ENCODE data around the gene MAP7D3. TPM values are rescaled to one million over a fixed set of nuclear protein-coding genes. Genes with fewer than 3 reads are reported as not detected.

Gene MAP7D3
- total RNA-seq, 1 donor from 2014 or later: 6.6 TPM

DNA sequence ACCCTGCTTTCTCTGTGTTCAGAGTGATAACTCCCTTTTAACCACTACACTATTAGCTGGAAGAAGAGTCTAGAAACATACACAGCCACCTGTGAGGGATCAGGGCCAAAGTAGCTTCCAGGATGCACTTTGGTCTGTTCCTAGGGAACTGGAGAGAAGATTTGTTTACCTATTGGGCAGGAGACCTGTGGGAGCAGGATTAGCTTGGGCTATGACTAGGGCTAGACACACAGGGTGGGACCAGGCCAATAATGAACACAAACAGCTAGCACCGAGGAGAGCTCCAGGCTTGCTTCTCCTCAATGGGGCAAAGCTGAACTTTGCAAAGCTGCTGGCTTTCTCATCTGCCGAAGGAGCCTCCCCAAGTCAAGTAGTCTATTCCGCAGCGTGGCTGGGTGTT, 24.4 kb upstream of the MAP7D3 start:
- TF ChIP-seq, protein P1, sequence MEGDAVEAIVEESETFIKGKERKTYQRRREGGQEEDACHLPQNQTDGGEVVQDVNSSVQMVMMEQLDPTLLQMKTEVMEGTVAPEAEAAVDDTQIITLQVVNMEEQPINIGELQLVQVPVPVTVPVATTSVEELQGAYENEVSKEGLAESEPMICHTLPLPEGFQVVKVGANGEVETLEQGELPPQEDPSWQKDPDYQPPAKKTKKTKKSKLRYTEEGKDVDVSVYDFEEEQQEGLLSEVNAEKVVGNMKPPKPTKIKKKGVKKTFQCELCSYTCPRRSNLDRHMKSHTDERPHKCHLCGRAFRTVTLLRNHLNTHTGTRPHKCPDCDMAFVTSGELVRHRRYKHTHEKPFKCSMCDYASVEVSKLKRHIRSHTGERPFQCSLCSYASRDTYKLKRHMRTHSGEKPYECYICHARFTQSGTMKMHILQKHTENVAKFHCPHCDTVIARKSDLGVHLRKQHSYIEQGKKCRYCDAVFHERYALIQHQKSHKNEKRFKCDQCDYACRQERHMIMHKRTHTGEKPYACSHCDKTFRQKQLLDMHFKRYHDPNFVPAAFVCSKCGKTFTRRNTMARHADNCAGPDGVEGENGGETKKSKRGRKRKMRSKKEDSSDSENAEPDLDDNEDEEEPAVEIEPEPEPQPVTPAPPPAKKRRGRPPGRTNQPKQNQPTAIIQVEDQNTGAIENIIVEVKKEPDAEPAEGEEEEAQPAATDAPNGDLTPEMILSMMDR (IDR thresholded peaks at IDR 0.05; ENCODE audit: unreplicated experiment): no peak
- Mint-ChIP-seq H3K4me1 (ENCODE audit: unreplicated experiment) (peaks cover 7% of the 10 kb centered on the region), H3K27me3 (ENCODE audit: unreplicated experiment) (peaks cover 3% of the 10 kb centered on the region), H3K4me3 (ENCODE audit: unreplicated experiment) (no peak overlapping the region), H3K9me3 (ENCODE audit: unreplicated experiment) (no peaks in the 10 kb centered on the region), H3K27ac (ENCODE audit: unreplicated experiment) (no peak overlapping the region), H3K36me3 (ENCODE audit: low read depth, unreplicated experiment) (no peaks in the 10 kb centered on the region)
- no peak for DNase-seq (ENCODE audit: low spot score)

DNA sequence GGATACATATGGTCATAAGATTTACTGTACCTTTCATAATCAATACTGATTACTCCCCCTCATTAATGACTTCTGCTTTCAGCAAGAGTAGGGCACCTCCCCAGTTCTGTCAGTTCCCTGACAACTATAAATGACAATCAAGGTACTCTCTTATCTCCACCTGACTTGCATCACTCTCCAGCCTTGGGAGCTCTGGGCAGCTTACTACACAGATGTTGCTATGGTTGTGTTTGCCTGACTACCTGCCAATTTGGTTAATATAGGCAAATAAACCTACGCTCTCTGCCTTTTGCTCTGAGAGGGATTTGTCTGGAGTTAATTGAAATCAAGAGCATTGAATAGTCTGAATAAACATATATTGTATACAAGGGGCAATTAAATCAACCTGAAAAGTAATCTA, 22.8 kb upstream of the MAP7D3 start:
- DNase-seq (ENCODE audit: low spot score): no peak
- Mint-ChIP-seq H3K27me3 (ENCODE audit: unreplicated experiment) (peaks cover 3% of the 10 kb centered on the region), H3K9me3 (ENCODE audit: unreplicated experiment) (no peaks in the 10 kb centered on the region), H3K27ac (ENCODE audit: unreplicated experiment) (no peak overlapping the region), H3K4me1 (ENCODE audit: unreplicated experiment) (peaks cover 13% of the 10 kb centered on the region), H3K36me3 (ENCODE audit: low read depth, unreplicated experiment) (no peaks in the 10 kb centered on the region), H3K4me3 (ENCODE audit: unreplicated experiment) (no peak overlapping the region)
- TF ChIP-seq, protein P1 (IDR thresholded peaks at IDR 0.05; ENCODE audit: unreplicated experiment): no peak

DNA sequence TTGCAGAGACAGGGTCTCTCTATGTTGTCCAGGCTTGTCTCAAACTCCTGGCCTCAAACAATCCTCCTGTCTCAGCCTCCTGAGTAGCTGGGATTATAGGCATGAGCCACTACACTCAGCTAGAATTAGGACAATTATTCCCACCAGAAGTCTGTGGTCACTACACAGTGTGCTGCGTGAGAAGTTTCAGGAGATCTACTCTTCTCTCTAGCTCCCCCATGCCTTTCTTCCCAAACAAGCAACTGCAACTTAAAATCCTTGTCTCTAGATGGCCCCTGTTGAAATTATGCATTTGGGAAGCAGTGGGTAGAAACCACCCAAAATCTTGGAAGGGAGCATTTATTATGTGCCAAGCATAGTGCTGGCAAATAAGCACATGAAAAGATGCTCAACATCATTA, 21.1 kb upstream of the MAP7D3 start:
- H3K4me1 Mint-ChIP-seq (ENCODE audit: unreplicated experiment): peaks cover 18% of the 10 kb centered on the region
- TF ChIP-seq, protein P1 (IDR thresholded peaks at IDR 0.05; ENCODE audit: unreplicated experiment): no peak
- peaks cover 3% of the 10 kb centered on the region for H3K27me3 Mint-ChIP-seq (ENCODE audit: unreplicated experiment)
- no peak overlapping the region for H3K4me3 Mint-ChIP-seq (ENCODE audit: unreplicated experiment)
- H3K9me3 Mint-ChIP-seq (ENCODE audit: unreplicated experiment): no peaks in the 10 kb centered on the region
- H3K27ac Mint-ChIP-seq (ENCODE audit: unreplicated experiment): no peak overlapping the region
- no peak for DNase-seq (ENCODE audit: low spot score)
- H3K36me3 Mint-ChIP-seq (ENCODE audit: low read depth, unreplicated experiment): no peaks in the 10 kb centered on the region

DNA sequence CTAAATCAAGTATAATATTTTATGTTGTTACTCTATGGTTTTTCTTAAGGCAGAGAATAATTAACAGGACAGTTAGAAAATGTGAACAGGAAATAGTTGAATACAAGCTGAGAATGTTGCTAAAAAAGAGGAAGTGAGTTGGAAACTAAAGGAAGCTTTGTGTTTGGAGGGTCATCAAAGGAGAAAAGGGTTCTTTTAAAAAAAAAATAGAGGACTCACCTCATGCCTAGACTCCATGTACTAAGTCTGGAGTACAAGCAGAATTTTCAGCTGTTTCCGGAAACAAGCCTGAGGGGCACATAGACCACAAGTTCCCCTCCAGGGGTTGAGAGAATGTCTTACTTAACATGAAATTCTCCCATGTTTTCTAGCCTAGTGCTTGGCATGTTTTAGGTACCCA, 20.1 kb upstream of the MAP7D3 start:
- TF ChIP-seq, protein P1 (IDR thresholded peaks at IDR 0.05; ENCODE audit: unreplicated experiment): no peak
- Mint-ChIP-seq H3K27me3 (ENCODE audit: unreplicated experiment) (no peaks in the 10 kb centered on the region), H3K4me3 (ENCODE audit: unreplicated experiment) (no peak overlapping the region), H3K9me3 (ENCODE audit: unreplicated experiment) (no peaks in the 10 kb centered on the region), H3K4me1 (ENCODE audit: unreplicated experiment) (peaks cover 18% of the 10 kb centered on the region), H3K36me3 (ENCODE audit: low read depth, unreplicated experiment) (no peaks in the 10 kb centered on the region), H3K27ac (ENCODE audit: unreplicated experiment) (no peak overlapping the region)
- no peak for DNase-seq (ENCODE audit: low spot score)

DNA sequence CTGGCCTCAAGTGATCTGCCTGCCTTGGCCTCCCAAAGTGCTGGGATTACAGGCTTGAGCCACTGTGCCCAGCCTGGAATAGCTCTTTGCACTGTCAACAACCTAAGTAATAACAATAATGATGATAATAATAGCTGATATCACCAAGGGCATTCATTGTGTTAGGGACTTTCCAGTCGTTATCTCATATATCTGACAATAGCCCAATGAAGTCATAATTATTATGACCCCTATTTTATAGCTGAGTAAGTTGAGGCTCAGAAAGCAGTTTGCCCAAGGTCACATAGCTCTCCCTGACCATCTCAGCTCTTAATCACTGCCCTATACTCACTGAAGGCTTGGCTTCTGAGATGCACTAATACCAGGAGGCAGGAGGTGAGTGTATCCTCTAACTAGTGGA, 18.7 kb upstream of the MAP7D3 start:
- no peaks in the 10 kb centered on the region for H3K9me3 Mint-ChIP-seq (ENCODE audit: unreplicated experiment)
- TF ChIP-seq, protein P1 (IDR thresholded peaks at IDR 0.05; ENCODE audit: unreplicated experiment): no peak
- no peaks in the 10 kb centered on the region for H3K27me3 Mint-ChIP-seq (ENCODE audit: unreplicated experiment)
- H3K27ac Mint-ChIP-seq (ENCODE audit: unreplicated experiment): no peak overlapping the region
- peaks cover 18% of the 10 kb centered on the region for H3K4me1 Mint-ChIP-seq (ENCODE audit: unreplicated experiment)
- no peaks in the 10 kb centered on the region for H3K36me3 Mint-ChIP-seq (ENCODE audit: low read depth, unreplicated experiment)
- no peak overlapping the region for H3K4me3 Mint-ChIP-seq (ENCODE audit: unreplicated experiment)
- DNase-seq (ENCODE audit: low spot score): no peak

All from endothelial cell (in vitro differentiated cells).